IPS-18c (cell line): Measurements from ENCODE around the gene TMEM181.
"Not testable (repeated sequence)": the region's sequence is repeated elsewhere in the genome, so short reads cannot be mapped to it uniquely, and the experiment has no call there.

Experiments used
- H3K4me3 ChIP-seq: 2 replicates; pipeline ENCODE4 v1.7.0; 2013; ENCODE audit warnings: low read depth, mild to moderate bottlenecking, low read length, moderate library complexity; ENCODE audit not compliant: insufficient read depth
- H3K9me3 ChIP-seq: one replicate; pipeline ENCODE4 v1.6.1; 2013; ENCODE audit warnings: mild to moderate bottlenecking, low read length, moderate library complexity; ENCODE audit not compliant: control insufficient read depth, insufficient read depth

Gene TMEM181

GRCh38 chr6:158559895-158560835 is at the start of gene TMEM181:
Gene TMEM181, plus strand, starts transcription at chr6:158560091. Its CDS starts 134 bp downstream, at chr6:158560225.
- Histone ChIP-seq H3K4me3 (peak within 1 kb of the TSS; percentile 84), H3K9me3 (peaks cover 5% of the 10 kb centered on the region)

DNA sequence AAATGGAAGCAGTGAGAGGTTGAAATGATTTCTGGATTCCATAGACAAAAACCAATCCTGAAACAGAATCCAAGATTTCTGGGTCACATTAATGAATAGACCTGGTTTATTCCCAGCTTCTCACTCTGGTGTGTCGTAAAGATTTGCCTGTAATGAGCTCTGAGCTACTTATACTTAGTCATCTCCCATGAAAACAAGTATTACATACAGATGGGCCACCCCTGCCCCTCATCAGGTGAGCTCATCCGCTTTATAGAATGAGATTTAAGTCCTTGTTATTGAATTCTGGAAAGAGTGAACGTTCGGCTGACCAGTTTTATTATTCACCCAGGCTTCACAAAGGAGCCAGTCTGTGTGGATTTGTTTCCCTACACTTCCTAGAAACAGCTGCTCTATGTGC is 47.1 kb upstream of the TMEM181 start:
- no peaks in the 10 kb centered on the region for H3K9me3 ChIP-seq

GRCh38 chr6:158514176-158514575 is 45.7 kb upstream of the TMEM181 start:
- H3K4me3 ChIP-seq = no peak overlapping the region
- no peaks in the 10 kb centered on the region for H3K9me3 ChIP-seq

More for the DNA sequence above, 47.1 kb upstream of the TMEM181 start:
- H3K4me3 ChIP-seq = no peak overlapping the region

GRCh38 chr6:158514991-158515390 is 44.9 kb upstream of the TMEM181 start:
- H3K4me3 ChIP-seq = no peak overlapping the region
- H3K9me3 ChIP-seq = no peaks in the 10 kb centered on the region

- Histone ChIP-seq H3K4me3 (no peak overlapping the region), H3K9me3 (no peaks in the 10 kb centered on the region)
Measured at GRCh38 chr6:158516098-158516497, 43.8 kb upstream of the TMEM181 start.

GRCh38 chr6:158517038-158517437 is 42.9 kb upstream of the TMEM181 start:
- H3K4me3 ChIP-seq = no peak overlapping the region
- no peaks in the 10 kb centered on the region for H3K9me3 ChIP-seq

DNA sequence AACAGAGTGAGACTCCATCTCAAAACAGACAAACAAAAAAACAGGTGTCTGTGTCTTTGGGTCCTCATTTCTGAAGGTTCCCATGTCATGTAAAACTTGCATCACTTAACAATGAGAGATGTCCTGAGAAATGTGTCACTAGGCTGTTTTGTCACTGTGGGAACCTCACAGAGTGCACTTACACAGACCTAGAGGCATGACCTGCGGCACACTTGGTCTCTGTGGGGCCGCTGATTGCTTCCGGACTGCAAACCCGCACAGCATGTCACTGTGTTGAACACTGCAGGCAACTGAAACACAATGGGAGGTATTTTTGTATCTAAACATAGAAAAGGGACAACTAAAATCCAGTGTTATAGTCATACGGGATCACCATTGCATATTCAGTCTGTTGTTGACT is 42.3 kb upstream of the TMEM181 start:
- Histone ChIP-seq H3K4me3 (no peak overlapping the region; the same call in 1 of the 2 replicates), H3K9me3 (no peaks in the 10 kb centered on the region)

- no peaks in the 10 kb centered on the region for H3K9me3 ChIP-seq
- H3K4me3 ChIP-seq = peak overlapping the region; percentile 37
Measured at GRCh38 chr6:158518191-158519127, 41.4 kb upstream of the TMEM181 start.

GRCh38 chr6:158519300-158519699 is 40.6 kb upstream of the TMEM181 start:
- H3K9me3 ChIP-seq = no peaks in the 10 kb centered on the region

GRCh38 chr6:158519761-158520160 is 40.1 kb upstream of the TMEM181 start:
- H3K4me3 ChIP-seq = no peak overlapping the region
- H3K9me3 ChIP-seq = no peaks in the 10 kb centered on the region

More at GRCh38 chr6:158519300-158519699, 40.6 kb upstream of the TMEM181 start:
- H3K4me3 ChIP-seq = no peak overlapping the region

DNA sequence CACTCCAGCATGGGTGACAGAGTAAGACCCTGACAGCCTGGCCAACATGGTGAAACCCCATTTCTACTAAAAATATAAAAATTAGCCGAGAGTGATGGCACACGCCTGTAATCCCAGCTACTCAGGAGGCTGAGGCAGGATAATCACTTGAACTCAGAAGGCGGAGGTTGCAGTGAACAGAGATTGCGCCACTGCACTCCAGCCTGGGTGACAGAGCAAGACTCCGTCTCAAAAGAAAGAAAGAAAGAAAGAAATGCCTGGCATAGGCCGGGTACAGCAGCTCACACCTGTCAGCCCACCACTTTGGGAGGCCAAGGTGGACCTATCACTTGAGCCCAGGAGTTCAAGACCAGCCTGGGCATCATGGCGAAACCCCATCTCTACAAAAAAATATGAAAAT is 38.9 kb upstream of the TMEM181 start:
- H3K4me3 ChIP-seq, H3K9me3 ChIP-seq: not testable (repeated sequence)

DNA sequence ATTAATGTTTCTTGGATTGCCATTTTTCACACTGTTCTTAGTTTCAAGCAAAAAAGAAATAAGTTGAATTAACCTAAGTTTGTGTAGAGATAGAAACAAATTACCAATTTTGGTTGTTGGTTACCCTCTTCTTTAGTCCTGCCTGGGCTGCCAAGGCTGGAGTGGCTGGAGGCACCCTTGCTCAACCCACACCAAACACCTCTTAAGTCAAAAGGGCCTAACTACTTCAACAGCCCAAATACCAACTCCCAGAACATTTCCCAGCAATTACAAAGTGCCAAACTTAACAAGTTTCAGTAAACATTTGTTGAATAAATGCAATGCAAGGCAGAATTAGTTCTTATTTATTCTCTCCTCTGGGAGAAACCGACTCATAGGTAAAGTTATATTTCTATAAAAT is 38.1 kb upstream of the TMEM181 start:
- no peak overlapping the region for H3K4me3 ChIP-seq
- no peaks in the 10 kb centered on the region for H3K9me3 ChIP-seq

DNA sequence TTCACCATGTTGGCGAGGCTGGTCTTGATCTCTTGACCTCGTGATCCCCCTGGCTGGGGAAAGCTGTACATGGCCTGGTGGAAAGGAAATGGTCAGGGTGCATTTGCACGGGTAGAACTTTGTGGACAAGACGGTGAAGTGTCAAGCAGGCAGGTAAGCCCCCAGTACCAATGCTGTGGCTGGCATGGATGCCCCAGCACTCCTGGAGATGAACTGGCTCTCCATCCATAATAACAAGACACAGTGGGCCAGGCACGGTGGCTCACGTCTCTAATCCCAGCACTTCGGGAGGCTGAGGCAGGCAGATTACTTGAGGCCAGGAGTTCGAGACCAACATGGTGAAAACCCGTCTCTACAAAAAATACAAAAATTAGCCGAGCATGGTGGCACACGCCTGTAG is 37.3 kb upstream of the TMEM181 start:
- Histone ChIP-seq H3K4me3 (no peak overlapping the region), H3K9me3 (no peaks in the 10 kb centered on the region)

DNA sequence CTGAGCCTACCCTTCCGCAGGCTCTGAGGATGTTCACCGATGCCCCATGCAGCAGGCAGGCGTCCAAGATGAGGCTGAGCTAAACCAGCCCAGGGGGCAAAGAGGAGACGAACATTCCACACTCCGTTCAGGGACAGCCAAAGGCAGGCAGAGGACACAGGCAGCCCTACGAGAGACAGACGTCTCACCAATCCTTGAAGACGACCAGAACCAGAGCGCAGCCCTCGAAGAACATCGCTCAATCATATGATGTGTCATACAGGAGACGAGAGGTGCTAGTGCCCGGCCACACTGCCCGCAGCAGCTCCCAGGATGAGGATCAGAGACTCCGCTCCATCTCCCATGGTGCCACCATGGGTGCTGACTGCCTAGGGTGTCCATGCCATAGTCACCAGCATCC is 35.6 kb upstream of the TMEM181 start:
- no peak overlapping the region for H3K4me3 ChIP-seq
- H3K9me3 ChIP-seq = no peaks in the 10 kb centered on the region

- H3K4me3 ChIP-seq, H3K9me3 ChIP-seq: not testable (repeated sequence)
Measured at GRCh38 chr6:158527858-158528257, 32.0 kb upstream of the TMEM181 start.

DNA sequence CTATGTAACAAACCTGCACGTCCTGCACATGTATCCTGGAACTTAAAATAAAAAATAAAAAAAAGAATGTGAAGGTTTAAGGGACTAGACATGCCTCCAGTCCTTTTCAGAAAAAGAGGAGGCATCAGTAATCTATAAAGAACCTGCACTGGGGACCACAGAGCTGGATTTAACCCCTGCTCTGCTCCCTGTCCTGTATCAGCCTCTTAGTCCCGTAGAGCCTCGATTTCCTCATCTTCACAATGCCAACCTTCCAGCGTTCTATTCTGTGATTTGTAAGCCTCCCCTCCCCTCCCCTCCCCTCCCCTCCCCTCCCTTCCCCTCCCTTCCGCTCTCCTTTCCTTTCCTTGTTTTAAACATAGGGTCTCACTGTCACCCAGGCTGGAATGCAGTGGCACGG is 31.1 kb upstream of the TMEM181 start:
- no peak overlapping the region for H3K4me3 ChIP-seq
- no peaks in the 10 kb centered on the region for H3K9me3 ChIP-seq

DNA sequence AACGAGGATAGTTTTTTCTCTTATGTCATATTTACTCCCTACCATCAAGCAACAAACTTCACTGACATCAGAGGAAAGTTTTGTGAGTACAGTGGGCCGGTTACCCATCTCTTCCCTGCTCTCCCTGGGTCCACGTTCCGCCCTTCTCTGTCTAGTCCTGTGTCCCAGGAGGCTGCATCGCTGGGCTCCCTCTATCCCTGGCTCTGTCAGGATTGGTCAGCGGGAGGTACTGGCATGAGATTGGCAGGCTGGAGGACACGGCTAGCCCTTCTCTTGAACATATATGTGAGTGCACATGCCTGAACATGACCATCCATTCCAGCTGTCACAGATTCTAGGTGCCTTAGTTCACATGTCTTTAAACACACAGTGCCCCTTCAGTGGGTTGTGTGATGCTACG is 30.3 kb upstream of the TMEM181 start:
- Histone ChIP-seq H3K9me3 (no peaks in the 10 kb centered on the region), H3K4me3 (no peak overlapping the region)

DNA sequence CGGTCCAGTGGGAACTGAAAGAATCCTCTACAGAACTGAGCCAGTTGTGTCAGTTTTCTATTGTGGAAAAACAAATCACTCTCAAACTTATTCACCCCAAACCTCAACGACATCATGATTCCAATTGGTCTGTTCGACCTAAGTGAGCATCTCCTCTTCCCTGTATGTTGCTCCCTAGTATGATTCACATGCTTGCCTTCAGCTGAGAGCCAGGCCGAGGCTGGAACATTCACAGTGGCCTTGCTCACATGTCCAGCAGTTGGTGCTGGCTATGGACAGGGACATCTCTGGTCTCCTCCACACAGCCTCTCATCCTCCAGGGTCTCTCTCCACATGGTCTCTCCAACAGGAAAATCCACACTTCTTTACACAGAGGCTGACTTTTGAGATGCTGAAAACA is 28.3 kb upstream of the TMEM181 start:
- Histone ChIP-seq H3K4me3 (no peak overlapping the region), H3K9me3 (no peaks in the 10 kb centered on the region)
